IPS-NIHi7 (cell line): ENCODE data around the gene RAC3.

Experiments used
- DNase-seq: peaks from one replicate; pipeline ENCODE4 v3.0.0; 2012; ENCODE audit warnings: mixed read lengths; ENCODE audit errors: extremely low spot score

Gene RAC3

GRCh38 chr17:81999587-81999975 is 31.9 kb upstream of the RAC3 start:
- DNase-seq: no peak

GRCh38 chr17:81999976-82000802 is 31.3 kb upstream of the RAC3 start:
- DNase-seq: no peak

DNA sequence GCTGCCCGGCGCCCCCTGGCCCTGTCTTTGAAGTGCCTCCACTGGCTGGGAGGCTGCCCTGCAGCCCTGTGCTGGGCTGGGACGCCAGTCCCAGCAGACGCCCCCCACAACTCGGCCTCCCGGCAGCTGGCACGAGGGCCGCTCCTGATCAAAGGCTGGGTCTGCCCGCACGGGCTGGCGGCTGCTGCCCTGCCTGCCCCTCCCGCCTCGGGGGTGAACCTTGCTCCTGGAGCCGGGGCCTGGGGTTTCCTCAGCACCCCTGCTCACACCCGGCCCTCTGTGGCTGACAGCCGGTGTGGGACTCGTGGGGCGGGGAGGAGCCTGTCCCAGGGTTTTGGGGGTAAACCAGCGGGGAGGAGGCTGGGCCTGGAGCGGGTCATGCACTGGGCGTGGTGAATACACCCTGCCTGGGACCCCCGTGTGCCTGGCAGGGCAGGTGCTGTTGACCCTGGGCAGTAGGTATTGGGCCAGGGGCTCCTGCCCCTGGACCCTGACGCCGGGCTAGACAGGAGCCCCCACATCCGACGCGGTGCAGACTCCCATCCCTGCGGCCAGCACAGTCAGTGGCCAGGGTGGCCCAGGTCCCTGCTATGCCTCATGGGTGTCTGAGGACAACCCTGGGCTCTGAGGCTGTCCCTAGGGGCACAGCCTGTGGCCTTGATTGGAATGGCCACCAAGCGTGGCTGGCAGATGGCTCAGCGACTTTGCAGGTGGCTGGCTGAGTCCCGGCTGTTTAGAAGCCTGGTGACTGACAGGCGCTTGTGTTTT is 30.5 kb upstream of the RAC3 start:
- no peak for DNase-seq

DNA sequence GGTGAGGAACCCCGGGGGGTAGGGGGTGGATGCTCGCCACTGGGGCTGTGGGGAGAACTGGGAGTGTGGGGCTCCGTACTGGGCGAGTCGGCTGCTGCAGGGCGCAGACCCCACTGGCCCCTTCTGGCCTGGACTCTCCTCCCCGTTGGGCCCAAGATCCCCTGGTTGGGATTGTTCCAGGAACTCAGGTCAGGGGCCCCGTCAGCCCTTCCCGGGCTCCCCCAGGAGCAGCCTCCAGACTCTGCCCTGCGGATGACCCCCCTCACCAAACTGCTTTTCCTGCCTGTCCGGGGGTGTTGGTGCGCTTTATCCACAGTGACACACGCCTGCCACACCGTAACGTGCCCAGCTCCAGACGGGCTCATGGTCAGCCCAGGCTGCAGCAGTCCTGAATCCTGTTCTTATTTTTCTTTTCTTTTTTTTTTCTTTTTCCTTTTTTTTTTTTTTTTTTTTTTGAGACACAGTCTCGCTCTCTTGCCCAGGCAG is 29.9 kb upstream of the RAC3 start:
- no peak for DNase-seq

GRCh38 chr17:82003411-82004381 is 27.8 kb upstream of the RAC3 start:
- DNase-seq: peak; percentile 53

- DNase-seq: no peak
Measured at GRCh38 chr17:82004517-82005455, 26.7 kb upstream of the RAC3 start.

GRCh38 chr17:82005701-82006348 is 25.7 kb upstream of the RAC3 start:
- no peak for DNase-seq

DNA sequence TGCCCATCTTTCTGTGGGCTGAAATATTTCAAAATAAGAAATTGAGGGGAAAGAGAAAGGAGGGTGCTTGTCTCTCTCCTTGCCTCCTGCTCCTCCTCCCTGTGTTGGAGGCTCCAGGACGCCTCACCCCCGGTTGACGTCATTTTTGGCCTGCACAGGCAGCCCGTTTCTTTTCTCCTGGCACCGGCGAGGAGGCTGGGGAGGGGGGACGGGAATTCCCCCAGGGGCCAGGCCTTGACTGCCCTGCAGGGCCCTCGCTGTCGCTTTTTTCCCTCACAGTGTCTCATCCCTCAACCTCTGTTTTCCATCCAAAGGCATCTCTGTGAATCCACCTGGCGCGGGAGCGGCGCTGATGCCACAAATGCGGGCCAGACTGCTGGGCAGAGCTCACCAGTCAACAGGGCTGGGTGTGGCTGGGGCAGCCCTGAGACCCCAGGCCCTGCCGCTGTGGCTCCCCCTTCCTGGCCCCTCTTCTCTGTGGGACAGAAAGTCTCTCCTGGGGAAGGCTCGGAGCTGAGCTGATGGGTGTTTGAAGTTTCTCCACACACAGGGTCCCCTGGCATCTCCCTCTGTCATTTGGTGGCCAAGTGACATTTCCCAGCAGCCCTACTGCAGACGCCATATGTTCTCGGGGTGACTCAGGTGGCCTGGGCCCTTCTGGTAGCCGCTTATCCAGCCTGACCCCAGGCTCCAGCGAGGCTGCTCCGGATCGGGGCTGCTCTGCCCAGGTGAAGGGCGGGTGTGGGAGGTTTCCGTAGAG is 24.8 kb upstream of the RAC3 start:
- DNase-seq: no peak

GRCh38 chr17:82007228-82007494 is 24.3 kb upstream of the RAC3 start:
- DNase-seq: no peak

DNA sequence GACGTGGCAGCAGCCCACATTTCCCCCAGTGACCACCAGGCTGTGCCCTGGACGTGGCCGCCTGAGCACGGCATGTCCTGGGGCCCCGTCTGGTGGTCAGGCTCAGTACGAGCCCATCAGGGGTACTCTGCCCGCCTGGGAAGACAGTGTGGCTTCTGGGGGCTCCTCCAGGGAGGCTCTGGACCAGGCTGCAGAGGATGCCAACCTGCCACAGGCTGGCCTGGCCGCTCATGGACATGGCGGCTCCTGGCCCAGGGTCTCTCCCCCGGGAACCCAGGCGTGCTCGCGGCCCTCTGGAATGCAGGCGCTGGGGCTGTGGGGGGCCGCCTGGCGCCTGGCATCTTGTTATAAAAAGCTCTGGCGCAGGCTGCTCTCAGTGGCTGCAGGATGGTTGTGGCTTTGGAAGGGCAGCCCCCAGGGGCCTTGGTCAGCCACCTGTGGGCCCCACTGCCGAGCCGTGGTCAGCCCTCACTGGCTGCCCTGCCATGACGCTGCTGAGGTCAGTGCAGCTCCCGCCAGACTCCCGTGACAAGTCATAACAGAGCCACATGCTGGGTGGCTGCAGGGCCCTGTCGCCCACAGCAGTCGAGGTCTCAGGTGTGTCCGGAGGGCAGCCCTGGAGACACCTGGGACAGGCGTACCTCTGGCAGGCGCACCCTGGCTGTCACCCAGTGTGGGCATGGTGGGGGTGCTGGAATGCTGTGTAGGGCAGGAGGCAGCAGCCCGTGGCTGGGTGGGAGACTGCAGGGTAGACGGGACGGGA is 23.8 kb upstream of the RAC3 start:
- DNase-seq: no peak

DNA sequence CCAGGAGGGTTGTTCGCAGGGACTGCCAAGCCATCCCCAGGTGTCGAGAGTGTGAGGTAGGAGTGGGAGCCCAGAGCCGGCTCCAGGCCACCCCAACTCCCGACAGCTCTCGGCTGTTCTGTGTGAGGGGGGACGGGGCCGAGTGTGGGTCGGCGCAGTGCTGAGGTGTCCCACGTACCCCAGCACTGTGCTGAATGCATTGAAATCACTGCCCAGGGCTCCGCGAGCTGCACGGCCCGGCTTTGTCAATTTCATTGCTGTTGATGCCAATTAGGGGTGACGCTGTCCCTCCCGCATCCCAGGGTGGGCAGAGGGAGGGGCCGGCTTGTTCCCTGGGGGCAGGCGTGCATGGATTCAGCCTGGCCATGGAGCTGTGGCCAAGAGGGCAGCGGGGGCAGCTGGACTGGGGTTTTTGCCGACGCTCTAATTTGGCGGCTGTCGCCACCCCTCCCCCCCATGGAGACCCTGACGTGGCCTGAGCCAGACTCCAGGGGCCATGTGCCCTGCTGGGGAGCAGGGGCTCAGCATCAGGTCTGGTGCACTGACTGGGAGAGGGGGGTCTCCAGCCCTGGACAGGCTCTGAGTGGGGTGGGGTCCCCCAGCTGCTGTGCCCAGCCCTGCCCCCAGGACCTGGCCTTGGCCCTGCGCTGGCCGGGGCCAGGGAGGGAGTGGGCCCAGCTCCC is 23.1 kb upstream of the RAC3 start:
- no peak for DNase-seq

DNA sequence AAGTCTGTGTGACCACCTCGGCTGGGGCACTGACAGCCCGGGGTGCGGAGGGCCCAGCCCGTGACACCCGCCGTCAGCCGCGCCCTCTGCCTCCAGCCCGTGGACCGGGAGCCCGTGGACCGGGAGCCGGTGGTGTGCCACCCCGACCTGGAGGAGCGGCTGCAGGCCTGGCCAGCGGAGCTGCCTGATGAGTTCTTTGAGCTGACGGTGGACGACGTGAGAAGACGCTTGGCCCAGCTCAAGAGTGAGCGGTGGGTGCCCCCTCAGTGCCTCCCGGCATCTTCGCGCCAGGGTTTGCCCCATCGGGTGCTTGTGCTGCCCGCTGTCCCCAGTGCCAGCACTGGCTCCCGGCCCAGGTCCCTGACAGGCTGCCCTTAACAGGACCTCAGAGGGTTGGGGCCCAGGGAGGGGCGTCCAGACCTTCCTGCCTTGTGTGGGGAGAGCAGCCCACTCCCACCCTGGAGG is 22.5 kb upstream of the RAC3 start:
- no peak for DNase-seq

- no peak for DNase-seq
Measured at GRCh38 chr17:82009413-82009812, 22.1 kb upstream of the RAC3 start.

- no peak for DNase-seq
Measured at GRCh38 chr17:82010575-82011525, 20.6 kb upstream of the RAC3 start.

- DNase-seq: no peak
Measured at GRCh38 chr17:82011617-82012187, 19.8 kb upstream of the RAC3 start.

GRCh38 chr17:82012261-82012639 is 19.2 kb upstream of the RAC3 start:
- no peak for DNase-seq
